SK-N-SH treated with all-trans-retinoic acid at 6 μM for 48 hours (cell line): ENCODE data around the gene LRRC4.

Experiments
- SNAI2 ChIP-seq: fragments of 250-450 bp; sonication (Bioruptor Pico); IDR thresholded peaks from 2 replicates; pipeline ENCODE4 v1.5.0; 2020; ENCODE audit warnings: mild to moderate bottlenecking, moderate library complexity
- ZNF70 ChIP-seq: fragments of 450-650 bp; formaldehyde crosslinking; IDR thresholded peaks from 2 replicates; pipeline ENCODE4 v1.5.0; 2020; ENCODE audit warnings: mild to moderate bottlenecking, moderate library complexity

- TF ChIP-seq ZNF70 (CRISPR knock-in tag) = no peak
- TF ChIP-seq SNAI2 (CRISPR knock-in tag) = no peak
These were observed 47.1 kb upstream of the LRRC4 start for GRCh38 chr7:128078309-128078708.
